Type B pancreatic cell (in vitro differentiated cells): Measurements from ENCODE around the gene INPPL1. TPM values are rescaled to one million over a fixed set of nuclear protein-coding genes. Genes with fewer than 3 reads are reported as not detected.

Source experiments
- DNase-seq: peaks from one replicate; pipeline ENCODE4 v3.0.0; 2021; ENCODE audit warnings: mixed read lengths; ENCODE audit not compliant: unreplicated experiment; ENCODE audit errors: extremely low spot score
- H3K27ac Mint-ChIP-seq: 2 replicates; pipeline ENCODE4 v1.8.0; 2021; ENCODE audit warnings: mild to moderate bottlenecking, mixed read lengths
- H3K27me3 Mint-ChIP-seq: 2 replicates; pipeline ENCODE4 v1.8.0; 2021; ENCODE audit warnings: mixed read lengths
- H3K36me3 Mint-ChIP-seq: 2 replicates; pipeline ENCODE4 v1.8.0; 2021; ENCODE audit warnings: mixed read lengths
- H3K4me1 Mint-ChIP-seq: one replicate; pipeline ENCODE4 v1.8.0; 2021; ENCODE audit warnings: mixed read lengths; ENCODE audit not compliant: unreplicated experiment
- H3K4me3 Mint-ChIP-seq: 2 replicates; pipeline ENCODE4 v1.8.0; 2021; ENCODE audit warnings: mild to moderate bottlenecking, mixed read lengths
- H3K9me3 Mint-ChIP-seq: 2 replicates; pipeline ENCODE4 v1.8.0; 2021; ENCODE audit warnings: mixed read lengths
- total RNA-seq: library from RNA; stranded (reverse); gene quantifications from 2 replicates; pipeline ENCODE4 v1.2.1, GENCODE V29; 2021; ENCODE audit warnings: low replicate concordance
- TF ChIP-seq, protein P1 (sequence below): fragments of 200-600 bp; sonication (generic); conservative IDR thresholded peaks from 2 replicates; pipeline ENCODE4 v1.5.0; 2021; ENCODE audit warnings: antibody characterized with exemption, mild to moderate bottlenecking

The INPPL1 gene
- total RNA-seq, 1 donor from 2014 or later: 231 TPM

DNA sequence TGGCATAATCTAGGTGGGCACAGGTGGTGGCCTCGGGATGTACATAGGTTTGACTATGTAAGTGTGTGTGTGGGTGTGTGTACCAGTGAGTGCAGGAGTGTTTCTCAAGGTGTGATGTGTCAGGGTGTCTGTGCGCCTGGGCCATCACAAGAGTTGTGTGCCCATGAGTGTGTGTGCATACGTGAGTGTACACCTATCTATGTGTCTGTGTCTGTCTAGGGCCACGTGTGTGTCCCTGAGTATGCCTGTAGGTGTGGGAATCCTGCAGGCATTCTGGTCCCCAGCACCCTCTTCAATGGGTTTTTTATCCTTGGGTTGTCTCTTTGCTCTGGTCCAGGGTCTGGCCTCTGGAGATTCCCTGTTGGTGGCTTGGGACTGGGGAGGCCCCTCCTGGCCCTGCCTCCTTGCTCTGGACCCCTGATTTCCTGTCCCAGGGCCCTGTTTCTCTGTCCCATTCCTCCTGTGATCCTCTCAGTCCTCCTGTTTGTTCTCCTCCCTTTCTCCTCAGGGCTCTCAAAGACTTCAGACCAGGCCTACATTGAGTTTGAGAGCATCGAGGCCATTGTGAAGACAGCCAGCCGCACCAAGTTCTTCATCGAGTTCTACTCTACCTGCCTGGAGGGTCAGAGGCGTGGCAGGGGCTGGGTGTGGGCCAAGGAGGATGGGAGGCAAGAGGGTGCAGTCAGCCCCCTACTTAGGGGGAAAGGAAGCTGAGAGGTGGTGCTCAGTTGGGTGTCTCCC, 9.4 kb downstream of the INPPL1 start:
- no peak overlapping the region for H3K27ac Mint-ChIP-seq
- no peaks in the 10 kb centered on the region for H3K9me3 Mint-ChIP-seq
- H3K4me1 Mint-ChIP-seq: peaks cover 11% of the 10 kb centered on the region
- H3K4me3 Mint-ChIP-seq: no peak overlapping the region
- TF ChIP-seq, protein P1, sequence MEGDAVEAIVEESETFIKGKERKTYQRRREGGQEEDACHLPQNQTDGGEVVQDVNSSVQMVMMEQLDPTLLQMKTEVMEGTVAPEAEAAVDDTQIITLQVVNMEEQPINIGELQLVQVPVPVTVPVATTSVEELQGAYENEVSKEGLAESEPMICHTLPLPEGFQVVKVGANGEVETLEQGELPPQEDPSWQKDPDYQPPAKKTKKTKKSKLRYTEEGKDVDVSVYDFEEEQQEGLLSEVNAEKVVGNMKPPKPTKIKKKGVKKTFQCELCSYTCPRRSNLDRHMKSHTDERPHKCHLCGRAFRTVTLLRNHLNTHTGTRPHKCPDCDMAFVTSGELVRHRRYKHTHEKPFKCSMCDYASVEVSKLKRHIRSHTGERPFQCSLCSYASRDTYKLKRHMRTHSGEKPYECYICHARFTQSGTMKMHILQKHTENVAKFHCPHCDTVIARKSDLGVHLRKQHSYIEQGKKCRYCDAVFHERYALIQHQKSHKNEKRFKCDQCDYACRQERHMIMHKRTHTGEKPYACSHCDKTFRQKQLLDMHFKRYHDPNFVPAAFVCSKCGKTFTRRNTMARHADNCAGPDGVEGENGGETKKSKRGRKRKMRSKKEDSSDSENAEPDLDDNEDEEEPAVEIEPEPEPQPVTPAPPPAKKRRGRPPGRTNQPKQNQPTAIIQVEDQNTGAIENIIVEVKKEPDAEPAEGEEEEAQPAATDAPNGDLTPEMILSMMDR: no peak
- peaks cover 32% of the 10 kb centered on the region for H3K36me3 Mint-ChIP-seq
- DNase-seq: peak; percentile 47
- H3K27me3 Mint-ChIP-seq: peaks cover 3% of the 10 kb centered on the region

DNA sequence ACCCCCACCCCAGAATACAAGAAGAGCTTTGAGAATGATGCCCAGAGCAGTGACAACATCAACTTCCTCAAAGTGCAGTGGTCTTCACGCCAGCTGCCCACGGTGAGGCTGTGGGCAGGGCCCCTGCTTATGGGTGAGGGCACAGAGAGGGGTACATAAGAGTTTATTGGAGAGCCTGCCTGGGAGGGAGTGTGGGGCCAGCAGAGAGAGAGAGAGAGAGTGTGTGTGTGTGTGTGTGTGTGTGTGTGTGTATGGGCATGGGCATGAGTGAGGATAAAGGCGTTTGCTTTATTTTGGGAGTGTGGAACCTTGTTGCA, 9.9 kb downstream of the INPPL1 start:
- Mint-ChIP-seq H3K4me3 (no peak overlapping the region), H3K27me3 (peaks cover 9% of the 10 kb centered on the region), H3K4me1 (peaks cover 11% of the 10 kb centered on the region), H3K27ac (no peak overlapping the region), H3K9me3 (no peaks in the 10 kb centered on the region), H3K36me3 (peaks cover 27% of the 10 kb centered on the region)
- TF ChIP-seq, protein P1: no peak
- peak; percentile 42 for DNase-seq

DNA sequence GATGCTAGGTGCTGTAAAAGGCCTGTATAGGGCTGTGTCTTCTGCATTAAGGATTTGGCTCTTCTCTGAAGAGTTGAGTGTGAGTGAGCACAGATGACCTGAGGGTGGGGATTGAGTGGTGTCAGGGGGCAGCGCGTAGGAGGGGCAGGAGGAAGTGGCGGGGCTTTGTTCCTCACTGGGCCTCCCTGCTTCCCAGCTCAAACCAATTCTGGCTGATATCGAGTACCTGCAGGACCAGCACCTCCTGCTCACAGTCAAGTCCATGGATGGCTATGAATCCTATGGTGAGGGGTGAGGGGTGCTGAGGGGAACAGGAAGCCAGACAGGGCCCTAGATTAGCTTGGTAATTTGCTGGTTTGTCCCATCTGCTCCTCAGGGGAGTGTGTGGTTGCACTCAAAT, 10.4 kb downstream of the INPPL1 start:
- peak; percentile 53 for DNase-seq
- TF ChIP-seq, protein P1: no peak
- Mint-ChIP-seq H3K36me3 (peaks cover 27% of the 10 kb centered on the region), H3K27me3 (peaks cover 10% of the 10 kb centered on the region), H3K4me3 (no peak overlapping the region), H3K9me3 (no peaks in the 10 kb centered on the region), H3K4me1 (peaks cover 12% of the 10 kb centered on the region), H3K27ac (no peak overlapping the region)

DNA sequence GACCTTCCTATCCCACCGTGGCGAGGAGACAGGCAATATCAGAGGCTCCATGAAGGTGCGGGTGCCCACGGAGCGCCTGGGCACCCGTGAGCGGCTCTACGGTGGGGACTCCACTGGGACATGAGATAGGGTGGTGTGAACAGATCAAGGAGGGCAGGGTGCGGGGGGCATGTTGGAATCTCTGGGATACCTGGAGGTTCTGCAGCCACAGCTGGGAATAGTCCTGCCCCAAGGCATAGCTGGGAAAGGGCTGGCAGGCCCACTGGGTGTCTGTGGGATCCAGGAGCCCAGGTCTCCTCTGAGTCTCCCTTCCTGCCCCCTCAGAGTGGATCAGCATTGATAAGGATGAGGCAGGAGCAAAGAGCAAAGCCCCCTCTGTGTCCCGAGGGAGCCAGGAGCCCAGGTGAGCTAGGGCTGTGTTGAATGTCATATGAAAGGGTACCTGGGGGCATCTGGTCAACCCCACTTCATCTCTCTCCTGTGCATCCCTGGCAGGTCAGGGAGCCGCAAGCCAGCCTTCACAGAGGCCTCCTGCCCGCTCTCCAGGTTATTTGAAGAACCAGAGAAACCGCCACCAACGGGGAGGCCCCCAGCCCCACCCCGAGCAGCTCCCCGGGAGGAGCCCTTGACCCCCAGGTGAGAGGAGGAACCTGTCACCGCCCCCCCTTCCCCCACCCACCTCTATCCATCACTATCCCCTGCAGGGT, 10.9 kb downstream of the INPPL1 start:
- DNase-seq: peak; percentile 62
- H3K4me1 Mint-ChIP-seq: peaks cover 15% of the 10 kb centered on the region
- no peak overlapping the region for H3K4me3 Mint-ChIP-seq
- peaks cover 30% of the 10 kb centered on the region for H3K36me3 Mint-ChIP-seq
- peaks cover 14% of the 10 kb centered on the region for H3K27me3 Mint-ChIP-seq
- H3K9me3 Mint-ChIP-seq: no peaks in the 10 kb centered on the region
- H3K27ac Mint-ChIP-seq: no peak overlapping the region
- TF ChIP-seq, protein P1: no peak

DNA sequence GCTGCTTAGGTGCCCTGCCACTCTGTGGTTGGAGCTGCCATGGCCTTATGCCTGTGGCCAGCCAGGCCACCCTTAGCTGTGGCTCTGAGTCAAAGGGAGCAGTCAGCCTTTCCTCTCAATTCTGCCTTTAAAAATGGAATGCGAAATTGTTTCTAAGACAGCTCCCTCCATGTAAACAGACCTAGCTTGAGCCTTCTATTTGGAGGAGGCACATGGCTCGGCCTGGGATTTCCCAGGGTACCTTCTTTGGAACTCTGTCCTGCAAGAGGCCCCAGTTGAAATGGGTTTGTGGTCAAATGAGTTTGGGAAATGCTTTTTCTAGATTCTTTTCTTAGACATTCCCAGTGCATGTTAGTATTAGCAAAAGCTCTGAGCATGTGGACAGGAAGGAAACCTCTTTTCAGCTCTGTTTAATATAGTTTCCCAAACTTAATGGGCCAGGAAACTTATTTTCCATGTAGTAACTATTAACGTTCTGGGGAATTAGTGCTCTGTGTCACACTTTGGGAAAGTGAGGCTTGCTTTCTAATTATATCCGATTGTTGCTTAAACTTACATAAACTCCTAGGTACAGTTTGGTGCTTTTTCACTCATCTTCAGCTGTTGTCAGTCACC, 11.6 kb downstream of the INPPL1 start:
- DNase-seq: no peak
- peaks cover 29% of the 10 kb centered on the region for H3K36me3 Mint-ChIP-seq
- peaks cover 21% of the 10 kb centered on the region for H3K27me3 Mint-ChIP-seq
- no peak overlapping the region for H3K4me3 Mint-ChIP-seq
- TF ChIP-seq, protein P1: no peak
- H3K4me1 Mint-ChIP-seq: peaks cover 16% of the 10 kb centered on the region
- H3K9me3 Mint-ChIP-seq: no peaks in the 10 kb centered on the region
- H3K27ac Mint-ChIP-seq: peak overlapping the region; percentile 35
